GM12864 (cell line): ENCODE results near the gene DLGAP1.

Experiments
- DNase-seq: peaks from one replicate; pipeline ENCODE4 v3.0.0-alpha.2; 2011; ENCODE audit warnings: low read depth
- H3K4me3 ChIP-seq: 2 replicates; pipeline ENCODE4 v1.5.1; 2011; ENCODE audit warnings: mild to moderate bottlenecking, low read depth, low read length, control low read depth
- TF ChIP-seq, protein P1 (sequence below): IDR thresholded peaks from 2 replicates; pipeline ENCODE4 v1.5.1; 2011; ENCODE audit warnings: low read depth, mild to moderate bottlenecking, moderate library complexity, low read length, control low read depth, inconsistent platforms; ENCODE audit errors: missing control alignments

The DLGAP1 gene

DNA sequence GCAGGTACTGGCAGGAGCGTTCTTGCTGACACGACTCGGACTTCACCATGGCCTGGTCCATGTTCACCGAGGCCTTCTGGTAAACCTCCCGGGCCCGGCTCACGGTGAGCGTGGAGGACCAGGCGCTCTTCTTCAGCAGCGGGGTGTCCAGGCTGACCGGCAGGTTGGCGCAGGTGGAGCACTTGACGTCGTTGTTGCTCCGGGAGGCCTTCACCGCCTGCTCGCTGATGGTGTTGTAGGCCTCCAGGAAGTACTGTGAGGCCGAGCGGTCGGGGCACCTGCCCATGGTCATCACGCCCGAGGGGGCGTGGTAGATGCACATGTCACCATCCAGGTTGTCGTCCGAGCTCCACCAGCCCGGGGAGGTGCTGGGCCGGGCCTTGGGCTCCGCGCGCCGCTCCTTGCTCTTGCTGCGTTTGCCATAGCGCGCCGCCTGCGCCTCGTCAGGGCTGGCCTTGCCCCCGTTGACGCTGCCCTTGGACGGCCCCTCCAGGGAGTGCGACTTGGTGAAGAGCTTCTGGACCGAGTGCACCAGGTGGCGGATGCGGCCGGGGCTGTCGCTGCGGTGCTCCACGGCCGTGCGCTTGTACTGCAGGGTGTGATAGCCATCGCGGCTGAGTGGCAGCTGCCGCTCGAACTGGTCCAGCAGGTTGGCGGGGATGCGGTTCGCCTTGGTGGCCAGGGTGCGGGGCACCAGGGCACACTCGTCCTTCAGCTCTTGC is 575.8 kb downstream of the DLGAP1 start:
- TF ChIP-seq, protein P1, sequence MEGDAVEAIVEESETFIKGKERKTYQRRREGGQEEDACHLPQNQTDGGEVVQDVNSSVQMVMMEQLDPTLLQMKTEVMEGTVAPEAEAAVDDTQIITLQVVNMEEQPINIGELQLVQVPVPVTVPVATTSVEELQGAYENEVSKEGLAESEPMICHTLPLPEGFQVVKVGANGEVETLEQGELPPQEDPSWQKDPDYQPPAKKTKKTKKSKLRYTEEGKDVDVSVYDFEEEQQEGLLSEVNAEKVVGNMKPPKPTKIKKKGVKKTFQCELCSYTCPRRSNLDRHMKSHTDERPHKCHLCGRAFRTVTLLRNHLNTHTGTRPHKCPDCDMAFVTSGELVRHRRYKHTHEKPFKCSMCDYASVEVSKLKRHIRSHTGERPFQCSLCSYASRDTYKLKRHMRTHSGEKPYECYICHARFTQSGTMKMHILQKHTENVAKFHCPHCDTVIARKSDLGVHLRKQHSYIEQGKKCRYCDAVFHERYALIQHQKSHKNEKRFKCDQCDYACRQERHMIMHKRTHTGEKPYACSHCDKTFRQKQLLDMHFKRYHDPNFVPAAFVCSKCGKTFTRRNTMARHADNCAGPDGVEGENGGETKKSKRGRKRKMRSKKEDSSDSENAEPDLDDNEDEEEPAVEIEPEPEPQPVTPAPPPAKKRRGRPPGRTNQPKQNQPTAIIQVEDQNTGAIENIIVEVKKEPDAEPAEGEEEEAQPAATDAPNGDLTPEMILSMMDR: no peak
- no peak for DNase-seq

DNA sequence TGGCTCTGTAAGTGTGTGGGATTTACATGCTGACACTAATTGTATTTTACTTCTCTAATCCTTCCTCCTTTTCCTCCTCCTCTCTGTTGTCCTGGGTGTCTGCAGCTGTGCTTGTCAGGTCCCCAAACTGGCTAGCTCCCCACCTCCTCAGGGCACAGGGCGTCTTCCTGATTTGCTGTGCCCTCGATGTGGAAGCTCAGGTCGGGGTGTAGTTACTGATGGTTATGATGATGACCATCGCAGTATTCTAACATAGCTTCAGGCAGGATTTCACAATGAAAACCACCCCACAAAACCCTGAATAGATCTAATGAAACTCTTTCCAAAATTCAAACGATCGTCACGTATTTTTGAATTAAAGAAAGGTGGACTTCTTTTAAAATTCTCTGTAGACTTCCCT is 576.7 kb downstream of the DLGAP1 start:
- TF ChIP-seq, protein P1: no peak
- H3K4me3 ChIP-seq: no peak overlapping the region
- no peak for DNase-seq

More for the DNA sequence above, 575.8 kb downstream of the DLGAP1 start:
- H3K4me3 ChIP-seq: no peak overlapping the region

DNA sequence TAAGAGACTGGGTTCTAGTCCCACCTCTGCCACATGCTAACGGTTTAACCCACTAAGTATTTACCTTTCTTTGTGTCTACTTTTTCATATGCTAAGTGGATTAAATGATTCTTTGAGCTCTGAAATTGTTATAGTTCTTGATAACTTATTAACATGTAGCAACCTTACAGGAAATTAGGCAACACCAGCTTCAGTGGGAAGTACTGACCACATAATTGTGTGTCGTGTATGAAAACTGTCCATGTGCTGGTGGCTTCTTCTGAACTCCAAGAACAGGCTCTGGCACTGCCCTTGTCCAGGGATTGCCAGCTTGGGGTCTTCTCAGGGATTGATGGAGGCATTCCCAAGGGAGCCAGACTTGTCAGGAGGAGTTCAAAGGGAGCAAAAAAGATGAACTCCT is 577.4 kb downstream of the DLGAP1 start:
- H3K4me3 ChIP-seq: no peak overlapping the region
- no peak for DNase-seq
- TF ChIP-seq, protein P1: no peak

DNA sequence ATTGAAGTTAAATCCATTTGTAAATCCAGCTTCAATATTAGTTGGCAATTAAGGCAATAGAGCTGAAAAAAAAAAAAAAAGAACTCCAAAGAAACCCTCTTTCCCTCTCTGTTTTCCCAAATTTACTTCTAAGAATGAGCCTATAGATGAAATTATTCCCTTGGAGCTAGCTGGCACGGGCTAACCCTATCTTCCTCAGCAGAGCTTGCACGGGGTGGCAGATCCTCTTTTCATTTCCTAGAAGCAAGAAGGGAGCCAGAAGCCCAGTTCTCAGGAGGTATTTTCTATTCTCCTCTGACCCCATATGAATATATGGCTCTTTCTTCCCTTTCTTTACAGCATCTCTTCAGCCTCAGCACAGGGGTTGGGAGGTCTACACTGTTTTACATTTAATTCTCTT is 579.1 kb downstream of the DLGAP1 start:
- no peak overlapping the region for H3K4me3 ChIP-seq
- DNase-seq: no peak
- TF ChIP-seq, protein P1: no peak

DNA sequence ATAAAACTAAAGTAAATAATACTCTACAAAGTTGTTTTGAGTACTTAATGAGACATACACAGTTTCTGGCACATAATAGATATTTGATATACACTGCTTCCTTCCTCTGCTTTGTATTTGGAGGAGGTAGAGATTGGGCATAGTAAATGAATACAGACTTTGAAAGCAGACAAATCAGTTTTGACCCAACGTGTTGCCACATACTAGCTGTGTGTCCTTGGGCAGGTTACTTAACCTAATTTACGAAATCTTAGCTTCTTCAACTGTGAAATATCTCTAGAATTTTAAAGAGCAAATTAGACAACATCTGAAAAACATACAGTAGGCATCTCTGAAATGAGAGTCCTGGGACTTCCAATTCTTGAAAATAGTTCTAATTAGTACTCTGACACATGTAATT is 579.7 kb downstream of the DLGAP1 start:
- TF ChIP-seq, protein P1: no peak
- no peak for DNase-seq

DNA sequence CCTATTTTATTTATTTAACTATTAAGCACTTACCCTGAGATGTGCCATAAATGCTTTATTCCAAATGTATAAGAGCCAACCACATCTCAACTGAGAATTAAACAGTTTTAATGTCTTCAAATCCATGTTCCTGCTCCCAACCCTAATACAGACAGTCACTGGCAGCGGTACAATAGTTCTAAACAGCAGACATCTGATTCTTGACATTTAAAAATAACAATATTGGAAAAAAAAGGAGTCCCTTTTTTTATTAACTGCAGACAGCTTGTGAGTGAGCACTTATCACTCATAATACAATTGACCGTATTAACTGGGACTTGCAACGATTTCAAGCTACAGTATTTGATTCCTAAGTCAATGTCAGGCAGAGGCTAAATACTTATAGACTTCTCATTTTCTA is 580.5 kb downstream of the DLGAP1 start:
- TF ChIP-seq, protein P1: no peak
- DNase-seq: no peak
- no peak overlapping the region for H3K4me3 ChIP-seq

More for the DNA sequence above, 579.7 kb downstream of the DLGAP1 start:
- H3K4me3 ChIP-seq: no peak overlapping the region

DNA sequence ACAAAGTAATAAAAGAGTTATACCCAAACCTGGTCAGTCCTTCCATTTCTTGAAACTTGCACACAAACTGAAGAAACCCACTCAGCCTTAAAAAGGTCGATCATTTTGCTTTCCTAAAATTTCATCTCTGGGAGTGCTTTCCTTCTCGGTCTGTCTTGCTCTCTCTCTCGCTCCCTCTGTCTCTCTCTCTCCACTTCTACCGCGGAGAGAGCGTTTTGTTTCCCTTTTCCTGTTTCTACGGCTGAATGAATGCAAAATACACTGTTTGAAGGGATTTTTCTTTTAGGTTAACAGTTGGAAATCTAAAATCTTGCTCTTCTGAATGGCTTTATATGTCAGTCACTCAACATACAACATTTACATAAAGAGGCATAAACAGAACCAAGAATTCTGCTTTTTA is 581.0 kb downstream of the DLGAP1 start:
- no peak for DNase-seq
- no peak overlapping the region for H3K4me3 ChIP-seq
- TF ChIP-seq, protein P1: no peak
